Measurements from ENCODE around the gene NRXN3. TPM values are rescaled to one million over a fixed set of nuclear protein-coding genes. Genes with fewer than 3 reads are reported as not detected.

Gene NRXN3
- total RNA-seq, 2 donors from 2014 or later: 1.2 to 7.8 TPM

DNA sequence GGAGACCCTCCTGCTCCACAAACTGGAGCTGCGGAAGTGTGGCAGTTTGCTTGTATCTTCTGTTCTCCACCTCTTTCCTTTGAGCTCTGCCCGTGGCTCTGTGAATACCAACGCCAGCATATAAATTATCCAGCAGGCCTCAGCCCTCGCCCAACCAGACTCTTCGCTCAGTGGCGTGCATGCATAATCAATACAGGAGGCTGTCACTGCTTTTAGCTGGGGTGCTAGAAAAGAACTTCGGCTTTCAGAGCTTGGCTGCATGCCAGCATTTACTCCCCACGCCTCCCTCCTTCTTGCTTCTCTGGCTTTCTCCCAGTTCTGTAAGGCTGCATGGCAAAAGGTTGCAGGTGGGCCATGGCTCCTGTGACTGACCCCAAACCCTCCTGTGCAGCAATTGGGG lies 26.9 kb downstream of the NRXN3 start:
- no peaks in the 10 kb centered on the region for H3K9me3 ChIP-seq
- H3K27ac ChIP-seq: no peak overlapping the region
- intact Hi-C loops (cut with DNase I): no loop called here
- TF ChIP-seq, protein P1, sequence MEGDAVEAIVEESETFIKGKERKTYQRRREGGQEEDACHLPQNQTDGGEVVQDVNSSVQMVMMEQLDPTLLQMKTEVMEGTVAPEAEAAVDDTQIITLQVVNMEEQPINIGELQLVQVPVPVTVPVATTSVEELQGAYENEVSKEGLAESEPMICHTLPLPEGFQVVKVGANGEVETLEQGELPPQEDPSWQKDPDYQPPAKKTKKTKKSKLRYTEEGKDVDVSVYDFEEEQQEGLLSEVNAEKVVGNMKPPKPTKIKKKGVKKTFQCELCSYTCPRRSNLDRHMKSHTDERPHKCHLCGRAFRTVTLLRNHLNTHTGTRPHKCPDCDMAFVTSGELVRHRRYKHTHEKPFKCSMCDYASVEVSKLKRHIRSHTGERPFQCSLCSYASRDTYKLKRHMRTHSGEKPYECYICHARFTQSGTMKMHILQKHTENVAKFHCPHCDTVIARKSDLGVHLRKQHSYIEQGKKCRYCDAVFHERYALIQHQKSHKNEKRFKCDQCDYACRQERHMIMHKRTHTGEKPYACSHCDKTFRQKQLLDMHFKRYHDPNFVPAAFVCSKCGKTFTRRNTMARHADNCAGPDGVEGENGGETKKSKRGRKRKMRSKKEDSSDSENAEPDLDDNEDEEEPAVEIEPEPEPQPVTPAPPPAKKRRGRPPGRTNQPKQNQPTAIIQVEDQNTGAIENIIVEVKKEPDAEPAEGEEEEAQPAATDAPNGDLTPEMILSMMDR (IDR thresholded peaks at IDR 0.05): no peak
- H3K36me3 ChIP-seq: no peaks in the 10 kb centered on the region
- H3K4me1 ChIP-seq: no peaks in the 10 kb centered on the region
- no peaks in the 10 kb centered on the region for H3K27me3 ChIP-seq
- H3K4me3 ChIP-seq: no peak overlapping the region
- H3K9ac ChIP-seq (ENCODE audit: low read depth in 2 of 2, low read length in 2 of 2): no peak overlapping the region
- DNase-seq: no peak

- Histone ChIP-seq H3K9ac (ENCODE audit: low read depth in 2 of 2, low read length in 2 of 2) (no peak overlapping the region), H3K4me1 (no peaks in the 10 kb centered on the region), H3K27me3 (no peaks in the 10 kb centered on the region), H3K4me3 (no peak overlapping the region), H3K9me3 (no peaks in the 10 kb centered on the region), H3K36me3 (no peaks in the 10 kb centered on the region), H3K27ac (no peak overlapping the region)
- TF ChIP-seq, protein P1 (IDR thresholded peaks at IDR 0.05): no peak
- intact Hi-C loops (cut with DNase I): no loop called here
- DNase-seq: no peak
Measured at GRCh38 chr14:78202163-78202562, 32.0 kb downstream of the NRXN3 start.

DNA sequence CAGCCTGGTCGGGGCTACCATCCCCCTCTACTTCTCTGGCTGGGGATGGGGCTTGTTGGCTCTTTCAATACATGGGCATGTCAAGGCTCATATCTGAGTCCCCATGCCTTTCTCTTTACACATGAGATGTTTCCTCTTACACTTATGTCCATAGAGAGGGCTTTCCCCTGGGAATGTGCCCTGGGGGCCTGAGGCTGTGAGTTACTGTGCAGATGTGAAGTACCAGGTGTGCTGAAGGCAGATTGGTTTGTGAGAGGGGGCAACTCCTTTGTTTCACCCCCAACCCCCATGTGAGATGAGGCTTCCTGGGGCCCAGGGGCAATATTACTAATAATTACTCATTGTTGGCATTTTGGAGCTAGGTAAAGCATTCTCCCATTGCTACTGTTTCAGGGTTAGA lies 32.8 kb downstream of the NRXN3 start:
- Histone ChIP-seq H3K27ac (no peak overlapping the region), H3K27me3 (no peaks in the 10 kb centered on the region), H3K36me3 (no peaks in the 10 kb centered on the region), H3K4me3 (no peak overlapping the region), H3K9me3 (no peaks in the 10 kb centered on the region), H3K4me1 (no peaks in the 10 kb centered on the region), H3K9ac (ENCODE audit: low read depth in 2 of 2, low read length in 2 of 2) (no peak overlapping the region)
- TF ChIP-seq, protein P1 (IDR thresholded peaks at IDR 0.05): no peak
- intact Hi-C loops (cut with DNase I): no loop called here
- no peak for DNase-seq

GRCh38 chr14:78207414-78207813 lies 37.2 kb downstream of the NRXN3 start:
- H3K27ac ChIP-seq: no peak overlapping the region
- no peak overlapping the region for H3K4me3 ChIP-seq
- H3K9me3 ChIP-seq: no peaks in the 10 kb centered on the region
- intact Hi-C loops (cut with DNase I): no loop called here
- H3K36me3 ChIP-seq: no peaks in the 10 kb centered on the region
- H3K9ac ChIP-seq (ENCODE audit: low read depth in 2 of 2, low read length in 2 of 2): no peak overlapping the region
- TF ChIP-seq, protein P1 (IDR thresholded peaks at IDR 0.05): no peak
- no peak for DNase-seq
- H3K4me1 ChIP-seq: no peaks in the 10 kb centered on the region
- no peaks in the 10 kb centered on the region for H3K27me3 ChIP-seq

GRCh38 chr14:78220273-78220672 lies 50.1 kb downstream of the NRXN3 start:
- Histone ChIP-seq H3K9me3 (no peaks in the 10 kb centered on the region), H3K4me1 (no peaks in the 10 kb centered on the region), H3K27ac (no peak overlapping the region), H3K36me3 (no peaks in the 10 kb centered on the region), H3K4me3 (no peak overlapping the region), H3K27me3 (no peaks in the 10 kb centered on the region), H3K9ac (ENCODE audit: low read depth in 2 of 2, low read length in 2 of 2) (no peak overlapping the region)
- intact Hi-C loops (cut with DNase I): no loop called here
- TF ChIP-seq, protein P1 (IDR thresholded peaks at IDR 0.05): no peak
- no peak for DNase-seq

DNA sequence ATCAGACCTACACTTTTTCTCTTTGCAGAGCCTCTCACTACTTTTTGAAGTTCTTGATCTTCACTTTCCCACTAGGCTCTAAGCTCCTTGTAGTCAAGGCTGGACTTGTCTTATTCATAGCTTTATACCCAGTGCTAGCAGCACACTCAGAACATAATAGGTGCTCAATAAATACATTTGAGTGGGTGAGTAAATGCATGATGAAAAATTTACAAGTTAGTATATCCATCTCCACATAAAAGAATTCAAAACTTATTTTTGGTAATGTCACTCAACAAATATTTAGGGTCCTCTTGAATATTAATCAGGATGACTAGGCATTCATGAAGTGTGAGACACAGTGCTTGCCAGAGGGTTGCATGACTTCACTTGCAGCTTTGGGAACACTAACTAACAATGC lies 52.6 kb downstream of the NRXN3 start:
- intact Hi-C loops (cut with DNase I): no loop called here

More for the DNA sequence above, 52.6 kb downstream of the NRXN3 start:
- Histone ChIP-seq H3K9ac (ENCODE audit: low read depth in 2 of 2, low read length in 2 of 2) (no peak overlapping the region), H3K27ac (no peak overlapping the region), H3K9me3 (no peaks in the 10 kb centered on the region), H3K4me3 (no peak overlapping the region), H3K4me1 (no peaks in the 10 kb centered on the region), H3K36me3 (no peaks in the 10 kb centered on the region), H3K27me3 (no peaks in the 10 kb centered on the region)
- no peak for DNase-seq
- TF ChIP-seq, protein P1 (IDR thresholded peaks at IDR 0.05): no peak

Measured in colonic mucosa (tissue), 4 donors.